Aorta (tissue), 5 donors: Measurements from ENCODE around the gene ATP5F1B. TPM values are rescaled to one million over a fixed set of nuclear protein-coding genes. Genes with fewer than 3 reads are reported as not detected.

Experiments
- ATAC-seq: fragments of 200-7000 bp; cut with Tn5 transposase; one replicate; pipeline ENCODE4 v1.9.1; 2022; ENCODE audit warnings: moderate library complexity; ENCODE audit not compliant: low FRiP score
- DNase-seq, 2 donors: peaks; one replicate each; pipeline ENCODE4 v3.0.0-alpha.2; 2020
- H3K27ac ChIP-seq, 2 donors: one replicate each; pipeline ENCODE4 v1.5.1; 2013; ENCODE audit warnings: low read length in 2 of 2, mild to moderate bottlenecking in 2 of 2, moderate library complexity in 2 of 2, control low read depth in 1 of 2, inconsistent platforms in 1 of 2, low read depth in 1 of 2
- H3K27me3 ChIP-seq, 2 donors: one replicate each; pipeline ENCODE4 v1.6.1; 2013; ENCODE audit warnings: control low read depth in 1 of 2, low read length in 1 of 2, mild to moderate bottlenecking in 1 of 2, moderate library complexity in 1 of 2; ENCODE audit not compliant: insufficient read depth in 2 of 2, control insufficient read depth in 1 of 2
- H3K36me3 ChIP-seq, 2 donors: one replicate each; pipeline ENCODE4 v1.6.1; 2013; ENCODE audit warnings: control low read depth in 1 of 2, low read length in 1 of 2, mild to moderate bottlenecking in 1 of 2; ENCODE audit not compliant: insufficient read depth in 2 of 2, control insufficient read depth in 1 of 2
- H3K4me1 ChIP-seq, 2 donors: one replicate each; pipeline ENCODE4 v1.6.1; 2013; ENCODE audit warnings: low read length in 2 of 2, control low read depth in 1 of 2, mild to moderate bottlenecking in 1 of 2, moderate library complexity in 1 of 2; ENCODE audit not compliant: insufficient read depth in 2 of 2, control insufficient read depth in 1 of 2
- H3K4me3 ChIP-seq, 2 donors: one replicate each; pipeline ENCODE4 v1.5.1; 2013; ENCODE audit warnings: low read length in 2 of 2, control low read depth in 1 of 2, mild to moderate bottlenecking in 1 of 2
- H3K9me3 ChIP-seq: one replicate; pipeline ENCODE4 v1.6.1; 2013; ENCODE audit warnings: mild to moderate bottlenecking, low read length; ENCODE audit not compliant: control insufficient read depth
- WGBS, 2 donors: extraction: QIAGEN DNeasy Blood & Tissue Kit; methylation state at CpG; one replicate each; pipeline ENCODE4 v1.1.7; 2013; 5-methylcytosine and 5-hydroxymethylcytosine counted together
- intact Hi-C, 2 donors: fragments of 100-400 bp; cut with DNase I; formaldehyde crosslinking; loops; one replicate each; pipeline versions ENCODE4 v1.14.2 to v1.15.0; 2022
- long read RNA-seq, 2 donors: library from polyadenylated mRNA; unstranded; transcript quantifications; one replicate each; pipeline ENCODE4 v2.0.0, GENCODE V29; 2020 to 2021
- polyA plus RNA-seq, 2 donors: library from polyadenylated mRNA; stranded (reverse); fragments of 200-250 nt; gene quantifications; one replicate each; pipeline ENCODE4 v1.2.3, GENCODE V29; 2013
- total RNA-seq, 2 donors: library from RNA; stranded (reverse); fragmentation: NEBNext Ultra II Directional; extraction: Animal tissue kit (Norgen Biotek cat#: 25700); gene quantifications; one replicate each; pipeline ENCODE4 v1.2.1, GENCODE V29; 2021
- donor health status: healthy with polysubstance abuse.
- donor health status: Bipolar disorder and iron deficiency.
- donor health status: DM: no; HTN: no; CAD: no.
- donor health status: DM: no; HTN: no; CAD: no.
- donor health status: DM: yes; HTN: yes; CAD: no.

Gene ATP5F1B
- total RNA-seq (100 to 1,000 TPM; 216 to 262 TPM), polyA plus RNA-seq (100 to 1,000 TPM; 289 to 327 TPM)
- long read RNA-seq, donor 1, transcript ATP5F1B-201 (10 exons, 1,839 nt), result major isoform, 511 of 571 reads
- long read RNA-seq, donor 1, partial matches to known transcripts, result 33 of 571 reads
- long read RNA-seq, donor 1, other reads (novel, unspliced or antisense), result 26 of 571 reads
- long read RNA-seq, donor 2, transcript ATP5F1B-201 (10 exons, 1,839 nt), result major isoform, 53 of 67 reads
- long read RNA-seq, donor 2, partial matches to known transcripts, result 6 of 67 reads
- long read RNA-seq, donor 2, other reads (novel, unspliced or antisense), result 6 of 67 reads

GRCh38 chr12:56645717-56646446 lies at the start of gene ATP5F1B:
Gene ATP5F1B, minus strand, starts transcription at chr12:56645984. Its CDS starts 21 bp downstream, at chr12:56645963.
- Histone ChIP-seq H3K4me3 (peak within 1 kb of the TSS; percentile 89 to 93), H3K9me3 (no peaks in the 10 kb centered on the region), H3K27ac (peak within 1 kb of the TSS; percentile 29 to 97), H3K36me3 (peaks cover 3 to 4% of the 10 kb centered on the region in 2 donors), H3K27me3 (no peaks in the 10 kb centered on the region), H3K4me1 (peaks cover 0 to 4% of the 10 kb centered on the region in 2 donors)
- DNase-seq, result peak; percentile 96 to 97
- intact Hi-C loops, result loop anchor here (1.0 to 10.0 kb wide), 3 partner anchors 42 to 81 kb away; partner anchors contain the start of genes NACA (in 2 of the 2) and PTGES3 (in 1 of the 2)
- peak; percentile 99 for ATAC-seq
- WGBS, 2 donors, result 1% methylated on average over 39 of the region's 39 CpGs

GRCh38 chr12:56694161-56694560 lies 48.4 kb upstream of the ATP5F1B start:
- H3K27ac ChIP-seq, result no peak overlapping the region
- H3K4me3 ChIP-seq, result no peak overlapping the region
- H3K36me3 ChIP-seq, result no peaks in the 10 kb centered on the region
- no peaks in the 10 kb centered on the region for H3K9me3 ChIP-seq
- DNase-seq (peak in 1 of 2 donors; percentile 21), ATAC-seq (no peak)
- no peaks in the 10 kb centered on the region for H3K27me3 ChIP-seq
- H3K4me1 ChIP-seq, result no peaks in the 10 kb centered on the region
- intact Hi-C loops, result no loop called here
- 86 to 91% methylated on average over 5 of the region's 5 CpGs for WGBS, 2 donors

- DNase-seq (no peak), ATAC-seq (no peak)
- Histone ChIP-seq H3K9me3 (no peaks in the 10 kb centered on the region), H3K4me3 (peak overlapping the region; percentile 42 to 60), H3K27ac (peak overlapping the region; percentile 64 to 77), H3K4me1 (no peaks in the 10 kb centered on the region), H3K36me3 (no peaks in the 10 kb centered on the region), H3K27me3 (no peaks in the 10 kb centered on the region)
- intact Hi-C loops, result loop anchor here (1.0 to 5.0 kb wide), 4 partner anchors 36 to 399 kb away; partner anchors contain the start of genes NACA (in 2 of the 2) and NAB2 (in 1 of the 2)
- WGBS, 2 donors, result 0 to 2% methylated on average over 7 of the region's 7 CpGs
Observed at GRCh38 chr12:56688846-56689109, 43.0 kb upstream of the ATP5F1B start.

GRCh38 chr12:56688129-56688845 lies 42.5 kb upstream of the ATP5F1B start, which contains the start of gene PTGES3:
Gene PTGES3, minus strand, starts transcription at chr12:56688284. Its CDS starts 285 bp downstream, at chr12:56687999.
- 0 to 1% methylated on average over 48 to 64 of the region's 64 CpGs for WGBS, 2 donors
- H3K9me3 ChIP-seq, result no peaks in the 10 kb centered on the region
- H3K4me3 ChIP-seq, result peak within 1 kb of the TSS; percentile 69 to 75
- peak; percentile 98 for ATAC-seq
- peak within 1 kb of the TSS; percentile 77 to 83 for H3K27ac ChIP-seq
- no peaks in the 10 kb centered on the region for H3K36me3 ChIP-seq
- peak; percentile 99 for DNase-seq
- H3K27me3 ChIP-seq, result no peaks in the 10 kb centered on the region
- intact Hi-C loops, result loop anchor here (1.0 to 5.0 kb wide), 4 partner anchors 37 to 399 kb away; partner anchors contain the start of genes NACA (in 2 of the 2) and NAB2 (in 1 of the 2)
- no peaks in the 10 kb centered on the region for H3K4me1 ChIP-seq

- Histone ChIP-seq H3K4me3 (peak overlapping the region; percentile 69 to 75), H3K27ac (peak overlapping the region; percentile 68 to 83), H3K9me3 (no peaks in the 10 kb centered on the region), H3K4me1 (no peaks in the 10 kb centered on the region), H3K27me3 (no peaks in the 10 kb centered on the region), H3K36me3 (no peaks in the 10 kb centered on the region)
- ATAC-seq (peak; percentile 80), DNase-seq (peak; percentile 74 to 82)
- 0% methylated on average over 52 to 62 of the region's 62 CpGs for WGBS, 2 donors
- intact Hi-C loops, result loop anchor here (1.0 to 5.0 kb wide), 4 partner anchors 37 to 400 kb away; partner anchors contain the start of genes NACA (in 2 of the 2) and NAB2 (in 1 of the 2)
Observed at GRCh38 chr12:56687223-56688128, 41.7 kb upstream of the ATP5F1B start.

GRCh38 chr12:56684745-56685359 lies 39.1 kb upstream of the ATP5F1B start:
- Histone ChIP-seq H3K27ac (no peak overlapping the region), H3K4me1 (no peaks in the 10 kb centered on the region), H3K27me3 (no peaks in the 10 kb centered on the region), H3K4me3 (peak overlapping the region in 1 of 2 donors; percentile 8), H3K36me3 (no peaks in the 10 kb centered on the region), H3K9me3 (no peaks in the 10 kb centered on the region)
- intact Hi-C loops, result loop anchor here in 1 of 2 donors (5.0 kb wide), 1 partner anchor 402 kb away; the partner anchor contains the start of gene NAB2
- peak in 1 of 2 donors; percentile 17 for DNase-seq
- no peak for ATAC-seq
- 32 to 34% methylated on average over 8 of the region's 8 CpGs for WGBS, 2 donors

GRCh38 chr12:56682323-56682722 lies 36.5 kb upstream of the ATP5F1B start:
- ATAC-seq (no peak), DNase-seq (peak in 1 of 2 donors; percentile 33)
- Histone ChIP-seq H3K27ac (no peak overlapping the region), H3K36me3 (no peaks in the 10 kb centered on the region), H3K27me3 (no peaks in the 10 kb centered on the region), H3K9me3 (no peaks in the 10 kb centered on the region), H3K4me1 (no peaks in the 10 kb centered on the region), H3K4me3 (no peak overlapping the region)
- WGBS, 2 donors, result 95 to 98% methylated on average over 6 of the region's 6 CpGs
- intact Hi-C loops, result no loop called here
